Ascending aorta (tissue), 2 donors: ENCODE measurements around the gene CATSPERD. TPM values are rescaled to one million over a fixed set of nuclear protein-coding genes. Genes with fewer than 3 reads are reported as not detected.

ENCODE experiments used
- DNase-seq, 2 donors: peaks; one replicate each; pipeline ENCODE4 v3.0.0-alpha.2; 2019; ENCODE audit warnings: low spot score in 2 of 2
- H3K27ac ChIP-seq, 2 donors: fragments of 200-600 bp; sonication (generic); one replicate each; pipeline ENCODE4 v1.5.1; 2016 to 2017; ENCODE audit warnings: mild to moderate bottlenecking in 1 of 2
- H3K27me3 ChIP-seq: fragments of 200-600 bp; sonication (generic); one replicate; pipeline ENCODE4 v1.5.1; 2017
- H3K36me3 ChIP-seq, 2 donors: fragments of 200-600 bp; sonication (generic); one replicate each; pipeline ENCODE4 v1.5.1; 2016
- H3K4me1 ChIP-seq, 2 donors: fragments of 200-600 bp; sonication (generic); one replicate each; pipeline ENCODE4 v1.5.1; 2016 to 2017; ENCODE audit warnings: mild to moderate bottlenecking in 1 of 2
- H3K4me3 ChIP-seq, 2 donors: fragments of 200-600 bp; sonication (generic); one replicate each; pipeline ENCODE4 v1.5.1; 2016 to 2017; ENCODE audit warnings: mild to moderate bottlenecking in 1 of 2
- H3K9me3 ChIP-seq, 2 donors: fragments of 200-600 bp; sonication (generic); one replicate each; pipeline ENCODE4 v1.5.1; 2016
- intact Hi-C: fragments of 100-400 bp; cut with DNase I; formaldehyde crosslinking; loops from one replicate; pipeline ENCODE4 v1.15.1; 2023
- total RNA-seq: library from RNA; depleted of rRNA; stranded (reverse); fragments of >200 nt; gene quantifications from one replicate; pipeline ENCODE4 v1.1.0, GENCODE V29; 2016
- TF ChIP-seq, protein P1 (sequence below), 3 experiments: fragments of 200-600 bp in 2 of 3; fragments of 450-650 bp in 1 of 3; sonication (generic) in 2 of 3; IDR thresholded peaks; one replicate each; pipeline ENCODE4 v1.5.1; 2016 to 2019; ENCODE audit warnings: antibody characterized with exemption in 3 of 3, mild to moderate bottlenecking in 1 of 3, moderate library complexity in 1 of 3

Gene CATSPERD
- total RNA-seq, 1 donor from 2014 or later = not detected

- Histone ChIP-seq H3K27ac (peak overlapping the region in 1 of 2 donors; percentile 25), H3K36me3 (no peaks in the 10 kb centered on the region), H3K4me1 (peaks cover 0 to 5% of the 10 kb centered on the region in 2 donors), H3K9me3 (no peaks in the 10 kb centered on the region), H3K27me3 (peaks cover 10% of the 10 kb centered on the region), H3K4me3 (peak overlapping the region; percentile 54 to 61)
- TF ChIP-seq, protein P1, sequence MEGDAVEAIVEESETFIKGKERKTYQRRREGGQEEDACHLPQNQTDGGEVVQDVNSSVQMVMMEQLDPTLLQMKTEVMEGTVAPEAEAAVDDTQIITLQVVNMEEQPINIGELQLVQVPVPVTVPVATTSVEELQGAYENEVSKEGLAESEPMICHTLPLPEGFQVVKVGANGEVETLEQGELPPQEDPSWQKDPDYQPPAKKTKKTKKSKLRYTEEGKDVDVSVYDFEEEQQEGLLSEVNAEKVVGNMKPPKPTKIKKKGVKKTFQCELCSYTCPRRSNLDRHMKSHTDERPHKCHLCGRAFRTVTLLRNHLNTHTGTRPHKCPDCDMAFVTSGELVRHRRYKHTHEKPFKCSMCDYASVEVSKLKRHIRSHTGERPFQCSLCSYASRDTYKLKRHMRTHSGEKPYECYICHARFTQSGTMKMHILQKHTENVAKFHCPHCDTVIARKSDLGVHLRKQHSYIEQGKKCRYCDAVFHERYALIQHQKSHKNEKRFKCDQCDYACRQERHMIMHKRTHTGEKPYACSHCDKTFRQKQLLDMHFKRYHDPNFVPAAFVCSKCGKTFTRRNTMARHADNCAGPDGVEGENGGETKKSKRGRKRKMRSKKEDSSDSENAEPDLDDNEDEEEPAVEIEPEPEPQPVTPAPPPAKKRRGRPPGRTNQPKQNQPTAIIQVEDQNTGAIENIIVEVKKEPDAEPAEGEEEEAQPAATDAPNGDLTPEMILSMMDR (IDR thresholded peaks at IDR 0.05) = no peak
- DNase-seq = peak; percentile 49 to 91
- intact Hi-C loops = no loop called here
Observed at GRCh38 chr19:5827891-5828660, 107.6 kb downstream of the CATSPERD start.

Other genes with a start within 250 kb of the CATSPERD start
- not detected for gene TINCR, start 152.7 kb upstream of the CATSPERD start, total RNA-seq
- gene SAFB2, start 97.9 kb upstream of the CATSPERD start, total RNA-seq = 10.7 TPM
- 114 TPM for gene SAFB, start 97.6 kb upstream of the CATSPERD start, total RNA-seq
- 75.6 TPM for gene MICOS13, start 40.1 kb upstream of the CATSPERD start, total RNA-seq
- 116 TPM for gene HSD11B1L, start 39.6 kb upstream of the CATSPERD start, total RNA-seq
- 885 TPM for gene RPL36, start 30.3 kb upstream of the CATSPERD start, total RNA-seq
- gene LONP1, start 491 bp upstream of the CATSPERD start, total RNA-seq = 60.0 TPM
- 3.5 TPM for gene PRR22, start 64.1 kb downstream of the CATSPERD start, total RNA-seq
- 13.1 TPM for gene DUS3L, start 70.5 kb downstream of the CATSPERD start, total RNA-seq
- gene NRTN, start 84.4 kb downstream of the CATSPERD start, total RNA-seq = 0.85 TPM
- not detected for gene FUT6, start 119.1 kb downstream of the CATSPERD start, total RNA-seq
- gene FUT3, start 130.8 kb downstream of the CATSPERD start, total RNA-seq = not detected
- gene FUT5, start 149.9 kb downstream of the CATSPERD start, total RNA-seq = not detected
- 205 TPM for gene NDUFA11, start 183.2 kb downstream of the CATSPERD start, total RNA-seq
- 15.2 TPM for gene VMAC, start 184.2 kb downstream of the CATSPERD start, total RNA-seq
- 8.1 TPM for gene CAPS, start 193.6 kb downstream of the CATSPERD start, total RNA-seq